ENCODE measurements around the gene CASP10. TPM values are rescaled to one million over a fixed set of nuclear protein-coding genes. Genes with fewer than 3 reads are reported as not detected.
A peak's percentile ranks its signal among the peaks of the same experiment; 100 is the strongest.

Gene CASP10
- total RNA-seq, 1 donor from 2014 or later: 36.1 TPM

- DNase-seq (ENCODE audit: low read depth in 2 of 2): no peak
These were observed 76.0 kb downstream of the CASP10 start for GRCh38 chr2:201258666-201259615.

DNA sequence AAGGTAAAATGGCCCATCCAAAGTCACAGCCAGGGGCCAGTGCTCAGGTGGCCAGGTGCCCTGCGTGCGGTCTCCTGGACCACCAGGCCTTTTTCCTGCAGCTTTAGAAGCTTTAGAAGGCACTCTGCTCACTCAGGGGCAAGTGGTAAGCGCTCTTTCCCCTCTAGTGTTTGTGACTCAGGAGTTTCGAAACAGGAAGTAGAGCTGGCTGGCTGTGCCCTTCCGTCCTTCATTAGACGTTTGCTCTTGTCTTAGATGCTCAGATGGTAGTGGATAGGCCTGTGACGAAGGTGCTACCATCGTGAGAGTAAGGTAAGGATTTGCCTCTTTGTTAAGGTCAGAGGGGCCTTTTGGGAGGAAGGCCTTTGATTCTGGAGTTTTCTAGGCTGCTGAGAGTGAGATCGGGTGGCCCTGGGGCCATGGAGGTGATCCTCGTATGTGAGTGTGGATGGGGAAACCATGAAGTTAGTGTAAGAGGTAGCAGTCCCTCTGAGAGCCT, 77.4 kb downstream of the CASP10 start, which contains the start of gene CASP8:
Gene CASP8 (plus strand): TSS at position 235 of the 499 bp plus-strand sequence. CDS start 5,951 bp downstream, outside the sequence.
- peak; percentile 46 to 71 for DNase-seq (ENCODE audit: low read depth in 2 of 2)

DNA sequence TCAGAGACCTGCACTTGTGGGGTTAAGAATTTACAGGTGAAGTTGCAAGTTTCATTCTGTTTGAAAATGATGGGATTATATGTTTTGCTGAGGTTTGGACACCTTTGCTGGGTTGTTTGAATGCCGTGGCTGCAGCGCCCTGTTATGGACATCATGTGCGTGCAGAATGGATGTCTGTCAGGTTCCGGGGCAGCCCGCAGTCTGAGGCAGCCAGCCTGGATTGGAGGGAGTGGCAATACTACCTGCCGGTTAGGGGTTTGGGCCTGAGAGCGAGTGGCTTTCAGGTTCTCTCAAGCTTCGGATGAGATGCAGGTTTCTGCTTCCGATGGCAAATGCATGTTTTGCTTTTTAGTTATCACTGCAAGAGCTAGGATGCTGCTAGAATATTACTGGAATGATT, 78.5 kb downstream of the CASP10 start:
- DNase-seq (ENCODE audit: low read depth in 2 of 2): no peak

DNA sequence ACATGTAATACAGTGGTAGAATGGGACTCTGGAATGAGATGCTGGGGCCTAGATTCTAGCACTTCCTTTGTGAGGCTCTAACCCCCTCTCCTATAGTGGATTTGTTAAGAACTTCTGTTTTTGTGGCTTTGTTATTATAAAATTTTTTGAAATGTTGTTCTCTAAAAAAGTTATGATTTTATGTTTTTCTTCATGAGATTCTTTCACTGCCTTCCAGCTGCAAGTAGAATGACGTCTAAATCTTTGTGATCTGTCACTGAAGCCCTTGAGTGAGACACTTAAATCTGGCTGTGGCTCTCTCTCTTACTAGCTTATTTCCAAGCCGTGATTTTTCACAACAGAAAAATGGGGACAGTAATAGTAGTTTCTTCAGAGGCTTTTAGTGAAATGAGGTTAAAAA, 79.0 kb downstream of the CASP10 start:
- DNase-seq (ENCODE audit: low read depth in 2 of 2): no peak

GRCh38 chr2:201262718-201263117, 79.8 kb downstream of the CASP10 start:
- DNase-seq (ENCODE audit: low read depth in 2 of 2): no peak

- DNase-seq (ENCODE audit: low read depth in 2 of 2): no peak
These were observed 80.8 kb downstream of the CASP10 start for GRCh38 chr2:201263779-201264178.

- DNase-seq (ENCODE audit: low read depth in 2 of 2): no peak
These were observed 81.7 kb downstream of the CASP10 start for GRCh38 chr2:201264472-201265173.

DNA sequence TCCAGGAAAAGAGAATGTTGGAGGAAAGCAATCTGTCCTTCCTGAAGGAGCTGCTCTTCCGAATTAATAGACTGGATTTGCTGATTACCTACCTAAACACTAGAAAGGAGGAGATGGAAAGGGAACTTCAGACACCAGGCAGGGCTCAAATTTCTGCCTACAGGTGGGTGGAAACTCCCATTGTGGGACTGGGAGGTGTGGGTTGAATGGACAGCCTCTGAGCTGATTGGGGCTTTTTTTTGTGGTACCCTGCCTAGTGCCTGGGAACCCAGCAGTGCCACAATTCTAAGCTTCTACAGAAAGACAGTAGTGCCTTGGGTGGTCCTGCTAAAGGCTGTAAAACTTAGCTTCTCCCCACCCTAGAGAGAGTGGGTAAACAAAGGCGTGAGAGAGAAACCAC, 83.7 kb downstream of the CASP10 start:
- no peak for DNase-seq (ENCODE audit: low read depth in 2 of 2)

- no peak for DNase-seq (ENCODE audit: low read depth in 2 of 2)
These were observed 84.5 kb downstream of the CASP10 start for GRCh38 chr2:201267278-201268030.

DNA sequence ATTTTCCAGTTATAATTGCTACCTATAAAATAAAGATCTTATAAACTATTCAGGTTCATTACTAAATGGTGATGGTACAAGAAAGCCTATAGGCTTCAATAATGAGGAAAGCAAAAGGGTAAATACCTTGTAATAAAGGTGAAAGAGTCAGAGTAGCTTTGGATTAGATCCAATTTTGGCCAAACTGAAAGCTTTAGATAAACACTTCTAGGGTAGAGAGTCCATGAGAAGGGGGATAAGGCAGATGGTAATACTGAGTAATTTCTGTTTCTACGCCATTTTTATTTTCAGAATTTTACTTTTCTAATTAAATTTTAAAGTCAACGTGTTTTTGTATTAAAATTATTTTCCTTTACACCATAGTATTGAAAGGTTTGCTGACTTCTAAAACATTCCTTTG, 86.8 kb downstream of the CASP10 start:
- DNase-seq (ENCODE audit: low read depth in 2 of 2): no peak

- DNase-seq (ENCODE audit: low read depth in 2 of 2): no peak
These were observed 87.5 kb downstream of the CASP10 start for GRCh38 chr2:201270293-201271001.

GRCh38 chr2:201271917-201272316, 89.0 kb downstream of the CASP10 start:
- DNase-seq (ENCODE audit: low read depth in 2 of 2): no peak

GRCh38 chr2:201273330-201273983, 90.5 kb downstream of the CASP10 start:
- DNase-seq (ENCODE audit: low read depth in 2 of 2): no peak

DNA sequence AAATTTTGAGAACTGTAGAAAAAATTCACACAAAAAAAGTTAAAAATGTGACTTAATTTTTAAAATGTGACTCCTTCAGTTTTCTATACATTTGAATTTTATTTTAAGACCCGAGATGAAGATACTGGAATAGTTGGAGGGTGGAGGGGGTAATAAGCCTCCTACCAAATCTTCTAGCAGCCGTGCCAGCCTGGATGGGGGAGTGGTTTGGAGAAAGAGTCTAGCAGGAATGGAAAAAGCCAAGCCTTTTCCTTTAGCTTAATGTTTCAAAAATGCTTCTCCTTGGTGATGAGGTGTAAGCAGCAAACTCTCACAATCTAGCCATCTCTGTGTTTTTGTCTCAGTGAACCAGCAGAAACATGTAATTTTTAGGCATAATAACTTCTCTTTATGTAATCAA, 92.1 kb downstream of the CASP10 start:
- no peak for DNase-seq (ENCODE audit: low read depth in 2 of 2)

DNA sequence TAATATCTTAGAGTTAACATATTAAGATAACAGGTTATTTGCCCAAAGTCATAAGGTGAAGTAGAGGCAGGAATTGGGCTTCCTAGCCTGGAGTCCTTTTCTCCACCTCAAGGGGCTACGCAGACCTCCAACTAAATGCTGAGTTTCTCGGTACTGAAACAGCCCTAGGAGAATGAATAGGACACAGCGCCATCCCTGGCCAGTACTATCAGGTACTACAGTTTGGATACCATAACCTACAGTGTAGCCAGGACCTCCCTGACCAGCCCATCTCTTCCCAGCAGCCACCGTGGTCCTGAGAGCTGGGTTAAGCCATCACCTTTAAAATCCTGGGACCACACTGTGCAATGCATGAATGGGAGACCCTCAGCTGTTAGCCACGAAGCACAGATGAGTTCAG, 93.0 kb downstream of the CASP10 start:
- no peak for DNase-seq (ENCODE audit: low read depth in 2 of 2)

DNA sequence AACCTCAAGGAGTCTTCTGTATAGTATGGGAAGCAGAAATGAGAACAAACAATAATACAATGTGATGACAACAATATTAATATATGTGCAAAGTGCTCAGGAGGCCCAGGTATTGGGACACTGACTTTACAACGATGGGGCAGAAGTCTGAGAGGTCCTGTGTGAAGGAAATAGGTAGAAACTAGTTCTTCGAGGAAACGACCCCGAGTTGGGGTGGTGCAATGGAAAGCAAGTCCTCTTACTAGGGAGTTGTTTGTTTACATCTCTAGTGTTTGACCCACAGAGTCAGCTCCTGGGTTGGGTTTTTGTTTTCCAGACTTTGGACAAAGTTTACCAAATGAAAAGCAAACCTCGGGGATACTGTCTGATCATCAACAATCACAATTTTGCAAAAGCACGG, 93.6 kb downstream of the CASP10 start:
- DNase-seq (ENCODE audit: low read depth in 2 of 2): no peak
